Neutrophil (primary cell): ENCODE data around the gene FUNDC1.
"Not testable (repeated sequence)": the region's sequence is repeated elsewhere in the genome, so short reads cannot be mapped to it uniquely, and the experiment has no call there.

ENCODE experiments used
- H3K27ac ChIP-seq: fragments of 200-600 bp; sonication (generic); 2 replicates; pipeline ENCODE4 v1.5.1; 2016; ENCODE audit warnings: mild to moderate bottlenecking, moderate library complexity
- H3K27me3 ChIP-seq: fragments of 200-600 bp; sonication (generic); 2 replicates; pipeline ENCODE4 v1.6.0; 2016; ENCODE audit warnings: mild to moderate bottlenecking
- H3K36me3 ChIP-seq: fragments of 200-600 bp; sonication (generic); 2 replicates; pipeline ENCODE4 v1.5.1; 2017
- H3K4me1 ChIP-seq, 2 experiments: fragments of 200-600 bp in 1 of 2; sonication (generic) in 1 of 2; 1 replicate in 1 of 2; 2 replicates in 1 of 2; pipeline versions ENCODE4 v1.5.1 to v1.6.1; 2013 to 2016; ENCODE audit warnings: low read depth in 1 of 2, low read length in 1 of 2, mild to moderate bottlenecking in 1 of 2, moderate library complexity in 1 of 2; ENCODE audit not compliant: control insufficient read depth in 1 of 2, insufficient read depth in 1 of 2
- H3K4me3 ChIP-seq, 2 experiments: fragments of 200-600 bp in 1 of 2; sonication (generic) in 1 of 2; 1 replicate in 1 of 2; 2 replicates in 1 of 2; pipeline ENCODE4 v1.5.1; 2013 to 2016; ENCODE audit warnings: low read depth in 1 of 2, low read length in 1 of 2, mild to moderate bottlenecking in 1 of 2, moderate library complexity in 1 of 2
- H3K9me3 ChIP-seq: fragments of 200-600 bp; sonication (generic); 2 replicates; pipeline ENCODE4 v1.5.1; 2016
- CTCF ChIP-seq: fragments of 200-600 bp; sonication (generic); IDR thresholded peaks from 2 replicates; pipeline ENCODE4 v1.5.1; 2016; ENCODE audit warnings: antibody characterized with exemption

The FUNDC1 gene

GRCh38 chrX:44569122-44569521, 26.5 kb upstream of the FUNDC1 start:
- no peak overlapping the region for H3K27ac ChIP-seq
- no peak for TF ChIP-seq CTCF
- no peaks in the 10 kb centered on the region for H3K4me1 ChIP-seq
- H3K9me3 ChIP-seq = no peaks in the 10 kb centered on the region
- H3K27me3 ChIP-seq = no peaks in the 10 kb centered on the region
- no peak overlapping the region for H3K4me3 ChIP-seq
- H3K36me3 ChIP-seq = no peaks in the 10 kb centered on the region

- Histone ChIP-seq H3K27me3 (no peaks in the 10 kb centered on the region), H3K4me3 (no peak overlapping the region), H3K36me3 (no peaks in the 10 kb centered on the region), H3K4me1 (no peaks in the 10 kb centered on the region), H3K27ac (no peak overlapping the region), H3K9me3 (no peaks in the 10 kb centered on the region)
- TF ChIP-seq CTCF = no peak
Measured at GRCh38 chrX:44568196-44568595, 25.5 kb upstream of the FUNDC1 start.

- not testable (repeated sequence) for H3K9me3 ChIP-seq, H3K27me3 ChIP-seq, H3K4me3 ChIP-seq, H3K27ac ChIP-seq, H3K36me3 ChIP-seq, H3K4me1 ChIP-seq
Measured at GRCh38 chrX:44561896-44562295, 19.2 kb upstream of the FUNDC1 start.

GRCh38 chrX:44550563-44550962, 7.9 kb upstream of the FUNDC1 start:
- Histone ChIP-seq H3K27ac (no peak overlapping the region), H3K4me1 (peaks cover 5 to 6% of the 10 kb centered on the region in 2 experiments), H3K36me3 (no peaks in the 10 kb centered on the region), H3K27me3 (no peaks in the 10 kb centered on the region), H3K9me3 (no peaks in the 10 kb centered on the region), H3K4me3 (no peak overlapping the region)
- no peak for TF ChIP-seq CTCF

- Histone ChIP-seq H3K27ac (peak overlapping the region; percentile 74), H3K4me1 (peaks cover 13 to 24% of the 10 kb centered on the region in 2 experiments)
- not testable (repeated sequence) for H3K27me3 ChIP-seq, H3K9me3 ChIP-seq, H3K36me3 ChIP-seq, H3K4me3 ChIP-seq
Measured at GRCh38 chrX:44545454-44545853, 2.8 kb upstream of the FUNDC1 start.

GRCh38 chrX:44544036-44544435, 1.4 kb upstream of the FUNDC1 start:
- Histone ChIP-seq H3K9me3 (no peaks in the 10 kb centered on the region), H3K27me3 (no peaks in the 10 kb centered on the region), H3K27ac (no peak overlapping the region), H3K36me3 (no peaks in the 10 kb centered on the region), H3K4me3 (no peak overlapping the region), H3K4me1 (peaks cover 13 to 24% of the 10 kb centered on the region in 2 experiments)
- no peak for TF ChIP-seq CTCF

GRCh38 chrX:44536198-44536597, 6.5 kb downstream of the FUNDC1 start:
- Histone ChIP-seq H3K4me1 (peaks cover 8 to 13% of the 10 kb centered on the region in 2 experiments), H3K27ac (peak overlapping the region; percentile 65), H3K9me3 (no peaks in the 10 kb centered on the region), H3K27me3 (no peaks in the 10 kb centered on the region), H3K36me3 (no peaks in the 10 kb centered on the region), H3K4me3 (peak overlapping the region; percentile 23 to 38)
- no peak for TF ChIP-seq CTCF
